GM19468 (cell line): ENCODE data around the gene CADM1.

Source experiments
- ATAC-seq: cut with Tn5 transposase; IDR thresholded peaks from one replicate; pipeline ENCODE4 v1.9.1; 2021; ENCODE audit warnings: mild to moderate bottlenecking, moderate library complexity, moderate number of reproducible peaks; ENCODE audit not compliant: unreplicated experiment; ENCODE audit errors: extremely low read depth

The CADM1 gene

GRCh38 chr11:115365907-115366306, 138.3 kb downstream of the CADM1 start:
- no peak for ATAC-seq

- ATAC-seq = no peak
Measured at GRCh38 chr11:115364896-115365295, 139.3 kb downstream of the CADM1 start.

- no peak for ATAC-seq
Measured at GRCh38 chr11:115363921-115364320, 140.3 kb downstream of the CADM1 start.

GRCh38 chr11:115363426-115363825, 140.8 kb downstream of the CADM1 start:
- ATAC-seq = no peak

- no peak for ATAC-seq
Measured at GRCh38 chr11:115362997-115363396, 141.2 kb downstream of the CADM1 start.

- ATAC-seq = no peak
Measured at GRCh38 chr11:115361025-115361424, 143.2 kb downstream of the CADM1 start.

- ATAC-seq = no peak
Measured at GRCh38 chr11:115360186-115360824, 143.9 kb downstream of the CADM1 start.

- ATAC-seq = no peak
Measured at GRCh38 chr11:115357066-115357465, 147.1 kb downstream of the CADM1 start.

- ATAC-seq = no peak
Measured at GRCh38 chr11:115352805-115353485, 151.3 kb downstream of the CADM1 start.

GRCh38 chr11:115349335-115350017, 154.7 kb downstream of the CADM1 start:
- no peak for ATAC-seq

- ATAC-seq = no peak
Measured at GRCh38 chr11:115348416-115348815, 155.8 kb downstream of the CADM1 start.

- no peak for ATAC-seq
Measured at GRCh38 chr11:115347106-115347505, 157.1 kb downstream of the CADM1 start.

- ATAC-seq = no peak
Measured at GRCh38 chr11:115345840-115346239, 158.4 kb downstream of the CADM1 start.

- no peak for ATAC-seq
Measured at GRCh38 chr11:115345361-115345760, 158.9 kb downstream of the CADM1 start.

GRCh38 chr11:115344846-115345245, 159.4 kb downstream of the CADM1 start:
- no peak for ATAC-seq

GRCh38 chr11:115342142-115342541, 162.1 kb downstream of the CADM1 start:
- ATAC-seq = no peak

- ATAC-seq = no peak
Measured at GRCh38 chr11:115340874-115341273, 163.3 kb downstream of the CADM1 start.

GRCh38 chr11:115338476-115338875, 165.7 kb downstream of the CADM1 start:
- ATAC-seq = no peak

GRCh38 chr11:115334932-115335788, 169.1 kb downstream of the CADM1 start:
- no peak for ATAC-seq

- ATAC-seq = no peak
Measured at GRCh38 chr11:115333949-115334348, 170.3 kb downstream of the CADM1 start.
